T-helper 2 cell (primary cell): Measurements from ENCODE around the gene CRYZ.
"Not testable (repeated sequence)": the region's sequence is repeated elsewhere in the genome, so short reads cannot be mapped to it uniquely, and the experiment has no call there.

Experiments used
- DNase-seq, 5 experiments: peaks; one replicate each; pipeline versions ENCODE4 v3.0.0 to v3.0.0-alpha.2; 2012 to 2022

Gene CRYZ

DNA sequence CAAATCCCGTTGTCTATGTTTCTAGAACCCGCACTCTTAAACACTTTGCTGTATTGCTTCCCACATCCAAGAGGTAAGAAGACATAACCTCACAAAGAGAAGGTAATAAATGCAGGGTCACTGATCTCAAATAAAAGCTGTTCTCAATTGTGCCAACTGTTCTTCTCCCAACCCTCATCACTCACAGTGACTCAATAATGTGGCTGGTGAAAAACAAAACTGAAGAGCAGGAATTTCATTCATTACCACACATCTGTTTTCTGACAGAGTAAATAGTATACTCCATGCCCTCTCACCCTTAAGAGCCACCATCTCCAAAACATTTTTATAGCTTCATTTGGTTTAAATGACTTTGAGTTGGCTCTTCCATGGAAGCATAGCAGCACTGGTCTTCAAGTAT is 53.0 kb downstream of the CRYZ start:
- DNase-seq: no peak

- no peak for DNase-seq
These were observed 54.9 kb downstream of the CRYZ start for GRCh38 chr1:74677926-74678325.

- no peak for DNase-seq
These were observed 58.4 kb downstream of the CRYZ start for GRCh38 chr1:74674278-74675048.

GRCh38 chr1:74673351-74674111 is 59.3 kb downstream of the CRYZ start, which contains the start of gene ERICH3:
ERICH3 (minus strand) TSS chr1:74673792; CDS start chr1:74673519, 273 bp downstream.
- no peak for DNase-seq

DNA sequence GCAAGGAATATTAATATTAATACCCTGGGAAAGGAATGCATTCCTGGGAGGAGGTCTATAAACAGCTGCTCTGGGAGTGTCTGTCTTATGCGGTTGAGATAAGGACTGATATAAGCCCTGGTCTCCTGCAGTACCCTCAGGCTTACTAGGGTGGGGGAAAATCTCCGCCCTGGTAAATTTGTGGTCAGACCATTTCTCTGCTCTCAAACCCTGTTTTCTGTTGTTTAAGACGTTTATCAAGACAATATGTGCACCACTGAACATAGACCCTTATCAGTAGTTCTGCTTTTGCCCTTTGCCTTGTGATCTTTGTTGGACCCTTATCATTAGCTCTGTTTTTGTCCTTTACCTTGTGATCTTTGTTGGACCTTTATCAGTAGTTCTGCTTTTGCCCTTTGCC is 62.0 kb downstream of the CRYZ start:
- not testable (repeated sequence) for DNase-seq
